Raji (cell line): Measurements from ENCODE around the gene LARGE2.

Experiments
- POLR2A ChIP-seq: IDR thresholded peaks from 2 replicates; pipeline ENCODE4 v1.6.1; 2011; ENCODE audit warnings: low read depth, low read length, control low read depth; ENCODE audit not compliant: insufficient read depth

LARGE2 gene

GRCh38 chr11:45930031-45930794 is 7.8 kb downstream of the LARGE2 start:
- peak; percentile 31; the same call in 1 of the 2 replicates for TF ChIP-seq POLR2A

- TF ChIP-seq POLR2A, result no peak
These were observed 8.6 kb downstream of the LARGE2 start for GRCh38 chr11:45930951-45931570.

GRCh38 chr11:45931739-45932138 is 9.3 kb downstream of the LARGE2 start:
- TF ChIP-seq POLR2A, result no peak

GRCh38 chr11:45932217-45932616 is 9.8 kb downstream of the LARGE2 start:
- no peak for TF ChIP-seq POLR2A

GRCh38 chr11:45933131-45933831 is 10.8 kb downstream of the LARGE2 start:
- no peak for TF ChIP-seq POLR2A

- no peak for TF ChIP-seq POLR2A
These were observed 11.6 kb downstream of the LARGE2 start for GRCh38 chr11:45933846-45934579.

- TF ChIP-seq POLR2A, result no peak
These were observed 12.3 kb downstream of the LARGE2 start for GRCh38 chr11:45934580-45935318.

- TF ChIP-seq POLR2A, result no peak
These were observed 13.1 kb downstream of the LARGE2 start for GRCh38 chr11:45935349-45936064.

GRCh38 chr11:45936511-45937054 is 14.1 kb downstream of the LARGE2 start:
- no peak for TF ChIP-seq POLR2A

- no peak for TF ChIP-seq POLR2A
These were observed 15.5 kb downstream of the LARGE2 start for GRCh38 chr11:45937916-45938315.

GRCh38 chr11:45939836-45940235 is 17.4 kb downstream of the LARGE2 start:
- TF ChIP-seq POLR2A, result no peak

- TF ChIP-seq POLR2A, result no peak
These were observed 18.8 kb downstream of the LARGE2 start for GRCh38 chr11:45941285-45941684.

- TF ChIP-seq POLR2A, result no peak
These were observed 19.9 kb downstream of the LARGE2 start for GRCh38 chr11:45942381-45942780.
